HFF-Myc (cell line): ENCODE results near the gene TRERF1.

ENCODE experiments used
- DNase-seq: peaks from one replicate; pipeline ENCODE4 v3.0.0-alpha.2; 2011; ENCODE audit warnings: low read depth; ENCODE audit errors: extremely low read depth
- H3K4me3 ChIP-seq: replicated peaks from 2 replicates; pipeline ENCODE4 v1.5.1; 2011; ENCODE audit warnings: low read depth, mild to moderate bottlenecking, control low read depth, low read length
- TF ChIP-seq, protein P1 (sequence below): IDR thresholded peaks from 2 replicates; pipeline ENCODE4 v1.5.1; 2012; ENCODE audit warnings: mild to moderate bottlenecking, low read depth, low read length, control low read depth; ENCODE audit errors: missing control alignments

The TRERF1 gene

GRCh38 chr6:42239736-42240375 is 211.9 kb downstream of the TRERF1 start:
- TF ChIP-seq, protein P1, sequence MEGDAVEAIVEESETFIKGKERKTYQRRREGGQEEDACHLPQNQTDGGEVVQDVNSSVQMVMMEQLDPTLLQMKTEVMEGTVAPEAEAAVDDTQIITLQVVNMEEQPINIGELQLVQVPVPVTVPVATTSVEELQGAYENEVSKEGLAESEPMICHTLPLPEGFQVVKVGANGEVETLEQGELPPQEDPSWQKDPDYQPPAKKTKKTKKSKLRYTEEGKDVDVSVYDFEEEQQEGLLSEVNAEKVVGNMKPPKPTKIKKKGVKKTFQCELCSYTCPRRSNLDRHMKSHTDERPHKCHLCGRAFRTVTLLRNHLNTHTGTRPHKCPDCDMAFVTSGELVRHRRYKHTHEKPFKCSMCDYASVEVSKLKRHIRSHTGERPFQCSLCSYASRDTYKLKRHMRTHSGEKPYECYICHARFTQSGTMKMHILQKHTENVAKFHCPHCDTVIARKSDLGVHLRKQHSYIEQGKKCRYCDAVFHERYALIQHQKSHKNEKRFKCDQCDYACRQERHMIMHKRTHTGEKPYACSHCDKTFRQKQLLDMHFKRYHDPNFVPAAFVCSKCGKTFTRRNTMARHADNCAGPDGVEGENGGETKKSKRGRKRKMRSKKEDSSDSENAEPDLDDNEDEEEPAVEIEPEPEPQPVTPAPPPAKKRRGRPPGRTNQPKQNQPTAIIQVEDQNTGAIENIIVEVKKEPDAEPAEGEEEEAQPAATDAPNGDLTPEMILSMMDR: no peak
- no peak overlapping the region for H3K4me3 ChIP-seq
- DNase-seq: no peak

GRCh38 chr6:42239333-42239732 is 212.4 kb downstream of the TRERF1 start:
- TF ChIP-seq, protein P1: no peak
- no peak overlapping the region for H3K4me3 ChIP-seq
- no peak for DNase-seq

DNA sequence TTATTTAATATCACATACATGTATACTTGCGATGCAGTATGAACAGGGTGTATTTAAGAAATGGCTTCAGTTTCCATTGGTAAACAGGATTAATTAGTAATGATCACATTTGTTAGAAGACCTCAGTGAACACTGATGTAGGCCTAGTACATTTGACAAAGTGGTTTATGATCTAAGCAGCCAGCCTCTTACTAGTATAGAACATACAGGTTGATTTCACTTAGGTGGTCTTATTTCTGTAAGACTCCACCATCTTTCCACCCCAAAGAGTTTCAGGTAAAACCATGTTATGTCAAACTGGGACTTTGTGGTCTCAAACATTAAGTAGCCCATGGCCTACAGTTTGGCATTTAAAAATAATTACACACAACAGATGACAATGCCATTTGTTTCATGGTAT is 213.9 kb downstream of the TRERF1 start:
- TF ChIP-seq, protein P1: no peak
- no peak overlapping the region for H3K4me3 ChIP-seq
- no peak for DNase-seq

GRCh38 chr6:42236682-42237473 is 214.8 kb downstream of the TRERF1 start:
- H3K4me3 ChIP-seq: no peak overlapping the region
- DNase-seq: no peak
- TF ChIP-seq, protein P1: no peak

- no peak for DNase-seq
- H3K4me3 ChIP-seq: no peak overlapping the region
- TF ChIP-seq, protein P1: no peak
These were observed 215.7 kb downstream of the TRERF1 start for GRCh38 chr6:42236030-42236429.

DNA sequence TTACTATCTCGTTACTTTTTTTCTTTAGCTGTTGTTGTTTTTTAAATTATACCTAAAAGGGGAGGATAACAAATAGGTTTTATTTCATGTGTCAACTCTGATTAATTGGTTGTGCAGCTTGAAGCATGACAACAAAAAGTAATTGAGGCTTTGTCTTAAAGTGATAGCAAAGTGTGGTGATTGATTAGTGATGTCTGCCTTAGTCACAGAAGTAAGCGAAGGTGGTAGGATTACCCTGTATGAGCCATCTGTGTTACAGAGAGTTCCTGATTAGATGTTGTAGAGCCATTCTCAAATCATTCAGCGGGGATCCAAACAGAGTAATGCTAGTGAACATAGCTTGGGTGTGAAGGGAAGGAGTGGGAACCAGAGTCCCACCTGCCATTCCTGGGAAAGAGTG is 219.7 kb downstream of the TRERF1 start:
- TF ChIP-seq, protein P1: no peak
- DNase-seq: no peak
- no peak overlapping the region for H3K4me3 ChIP-seq
